ENCODE measurements around the gene DHX29. TPM values are rescaled to one million over a fixed set of nuclear protein-coding genes. Genes with fewer than 3 reads are reported as not detected.
A peak's percentile ranks its signal among the peaks of the same experiment; 100 is the strongest.

Gene DHX29
- total RNA-seq, 2 donors from 2014 or later: 20.8 to 24.6 TPM

DNA sequence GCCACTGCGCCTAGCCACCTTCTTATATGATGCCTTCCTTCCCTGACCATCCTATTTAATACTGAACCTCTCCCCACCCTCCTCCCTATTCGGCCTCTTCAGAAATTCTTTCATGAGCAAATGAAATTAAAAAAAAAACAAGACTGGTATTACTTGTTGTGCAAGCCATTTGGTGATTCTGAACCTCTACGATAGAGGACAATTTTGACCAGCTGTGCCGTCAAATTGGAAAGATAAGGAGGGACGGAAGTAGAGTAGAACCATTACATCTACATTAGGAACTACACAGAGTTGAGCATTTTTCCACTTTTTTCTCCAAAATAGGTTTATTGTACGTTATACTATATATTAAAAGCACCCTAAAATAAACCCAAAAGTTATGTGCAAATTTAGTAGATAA is 2.9 kb downstream of the DHX29 start:
- TF ChIP-seq, protein P1, sequence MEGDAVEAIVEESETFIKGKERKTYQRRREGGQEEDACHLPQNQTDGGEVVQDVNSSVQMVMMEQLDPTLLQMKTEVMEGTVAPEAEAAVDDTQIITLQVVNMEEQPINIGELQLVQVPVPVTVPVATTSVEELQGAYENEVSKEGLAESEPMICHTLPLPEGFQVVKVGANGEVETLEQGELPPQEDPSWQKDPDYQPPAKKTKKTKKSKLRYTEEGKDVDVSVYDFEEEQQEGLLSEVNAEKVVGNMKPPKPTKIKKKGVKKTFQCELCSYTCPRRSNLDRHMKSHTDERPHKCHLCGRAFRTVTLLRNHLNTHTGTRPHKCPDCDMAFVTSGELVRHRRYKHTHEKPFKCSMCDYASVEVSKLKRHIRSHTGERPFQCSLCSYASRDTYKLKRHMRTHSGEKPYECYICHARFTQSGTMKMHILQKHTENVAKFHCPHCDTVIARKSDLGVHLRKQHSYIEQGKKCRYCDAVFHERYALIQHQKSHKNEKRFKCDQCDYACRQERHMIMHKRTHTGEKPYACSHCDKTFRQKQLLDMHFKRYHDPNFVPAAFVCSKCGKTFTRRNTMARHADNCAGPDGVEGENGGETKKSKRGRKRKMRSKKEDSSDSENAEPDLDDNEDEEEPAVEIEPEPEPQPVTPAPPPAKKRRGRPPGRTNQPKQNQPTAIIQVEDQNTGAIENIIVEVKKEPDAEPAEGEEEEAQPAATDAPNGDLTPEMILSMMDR (IDR thresholded peaks at IDR 0.05): no peak
- intact Hi-C loops (cut with DNase I): no loop called here
- Histone ChIP-seq H3K27me3 (no peaks in the 10 kb centered on the region), H3K36me3 (no peaks in the 10 kb centered on the region), H3K27ac (no peak overlapping the region), H3K4me1 (peaks cover 11% of the 10 kb centered on the region), H3K9ac (ENCODE audit: low read depth in 2 of 2, low read length in 2 of 2) (no peak overlapping the region), H3K9me3 (no peaks in the 10 kb centered on the region), H3K4me3 (no peak overlapping the region)
- no peak for DNase-seq

DNA sequence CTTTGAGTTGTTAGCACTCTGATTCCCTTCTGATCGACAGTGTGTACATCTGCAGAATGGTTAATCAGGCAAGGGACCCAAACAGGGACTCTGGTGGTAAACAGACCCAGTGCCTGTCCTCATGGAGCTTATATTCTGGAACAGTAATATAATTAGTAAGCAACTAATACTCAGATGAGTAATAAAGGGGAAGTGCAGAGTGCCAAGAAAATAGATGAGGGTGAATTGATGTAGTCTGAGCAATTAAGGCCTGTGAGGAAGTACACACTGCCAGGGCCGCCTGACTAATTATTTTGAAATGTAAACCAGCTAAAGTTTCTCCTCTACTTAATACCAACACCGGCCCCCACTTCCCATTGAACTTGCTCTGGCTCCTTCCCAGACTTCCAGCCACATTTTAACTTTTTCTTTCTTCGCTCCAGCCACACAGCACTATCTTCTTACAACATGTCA is 4.2 kb downstream of the DHX29 start:
- DNase-seq: peak; percentile 21
- TF ChIP-seq, protein P1 (IDR thresholded peaks at IDR 0.05): no peak
- H3K9ac ChIP-seq (ENCODE audit: low read depth in 2 of 2, low read length in 2 of 2): no peak overlapping the region
- H3K4me1 ChIP-seq: peaks cover 7% of the 10 kb centered on the region
- no peak overlapping the region for H3K4me3 ChIP-seq
- intact Hi-C loops (cut with DNase I): no loop called here
- H3K36me3 ChIP-seq: no peaks in the 10 kb centered on the region
- H3K27me3 ChIP-seq: no peaks in the 10 kb centered on the region
- H3K9me3 ChIP-seq: no peaks in the 10 kb centered on the region
- H3K27ac ChIP-seq: no peak overlapping the region

DNA sequence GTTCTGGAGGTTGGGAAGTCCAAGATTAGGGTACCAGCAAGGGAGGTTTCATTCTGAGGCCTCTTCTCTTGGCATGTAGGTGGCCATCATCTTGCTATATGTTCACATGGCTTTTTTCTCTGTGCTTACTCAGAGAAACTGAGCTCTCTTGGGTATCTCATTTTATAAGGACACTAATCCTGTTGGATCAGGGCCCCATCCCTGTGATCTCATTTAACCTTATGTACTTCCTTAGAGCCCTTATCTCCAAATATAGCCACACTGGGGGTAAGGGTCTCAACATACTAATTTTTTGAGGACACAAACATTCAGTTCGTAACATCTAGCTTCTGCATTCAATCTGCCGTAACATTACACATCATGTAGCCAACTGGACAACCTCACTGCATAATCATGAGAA is 6.6 kb downstream of the DHX29 start:
- no peaks in the 10 kb centered on the region for H3K9me3 ChIP-seq
- intact Hi-C loops (cut with DNase I): no loop called here
- TF ChIP-seq, protein P1 (IDR thresholded peaks at IDR 0.05): no peak
- H3K27ac ChIP-seq: no peak overlapping the region
- no peak overlapping the region for H3K9ac ChIP-seq (ENCODE audit: low read depth in 2 of 2, low read length in 2 of 2)
- no peaks in the 10 kb centered on the region for H3K27me3 ChIP-seq
- no peaks in the 10 kb centered on the region for H3K36me3 ChIP-seq
- peaks cover 1% of the 10 kb centered on the region for H3K4me1 ChIP-seq
- DNase-seq: no peak
- no peak overlapping the region for H3K4me3 ChIP-seq

GRCh38 chr5:55294935-55295334 is 12.6 kb downstream of the DHX29 start:
- no peaks in the 10 kb centered on the region for H3K27me3 ChIP-seq
- TF ChIP-seq, protein P1 (IDR thresholded peaks at IDR 0.05): no peak
- H3K9me3 ChIP-seq: no peaks in the 10 kb centered on the region
- DNase-seq: no peak
- intact Hi-C loops (cut with DNase I): no loop called here
- H3K4me1 ChIP-seq: no peaks in the 10 kb centered on the region
- H3K9ac ChIP-seq (ENCODE audit: low read depth in 2 of 2, low read length in 2 of 2): no peak overlapping the region
- no peak overlapping the region for H3K4me3 ChIP-seq
- no peak overlapping the region for H3K27ac ChIP-seq
- H3K36me3 ChIP-seq: peaks cover 27% of the 10 kb centered on the region

- Histone ChIP-seq H3K9ac (ENCODE audit: low read depth in 2 of 2, low read length in 2 of 2) (no peak overlapping the region), H3K9me3 (no peaks in the 10 kb centered on the region), H3K27me3 (no peaks in the 10 kb centered on the region), H3K27ac (no peak overlapping the region), H3K4me3 (no peak overlapping the region), H3K4me1 (no peaks in the 10 kb centered on the region), H3K36me3 (peaks cover 27% of the 10 kb centered on the region)
- no peak for DNase-seq
- intact Hi-C loops (cut with DNase I): no loop called here
- TF ChIP-seq, protein P1 (IDR thresholded peaks at IDR 0.05): no peak
Observed at GRCh38 chr5:55290991-55291390, 16.5 kb downstream of the DHX29 start.

DNA sequence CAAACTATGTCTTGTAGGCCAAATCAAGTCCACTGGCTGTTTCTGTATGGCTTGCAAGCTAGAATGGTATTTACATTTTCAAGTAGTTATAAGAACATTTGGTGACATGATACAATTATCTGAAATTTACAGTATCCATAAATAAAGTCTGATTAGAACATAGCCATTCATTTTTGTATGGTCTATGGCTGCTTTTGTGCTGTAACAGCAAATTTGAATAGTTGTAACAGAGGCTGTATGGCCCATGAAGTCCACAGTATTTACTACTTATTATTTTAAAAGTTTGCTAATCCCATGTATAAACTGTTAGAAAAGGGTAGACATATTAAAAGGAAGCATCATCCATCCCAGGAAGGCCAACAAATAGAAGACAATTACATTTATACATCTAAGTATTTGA is 17.7 kb downstream of the DHX29 start:
- Histone ChIP-seq H3K9me3 (no peaks in the 10 kb centered on the region), H3K4me1 (no peaks in the 10 kb centered on the region), H3K9ac (ENCODE audit: low read depth in 2 of 2, low read length in 2 of 2) (no peak overlapping the region), H3K4me3 (no peak overlapping the region), H3K36me3 (peaks cover 34% of the 10 kb centered on the region), H3K27me3 (no peaks in the 10 kb centered on the region), H3K27ac (no peak overlapping the region)
- TF ChIP-seq, protein P1 (IDR thresholded peaks at IDR 0.05): no peak
- intact Hi-C loops (cut with DNase I): no loop called here
- no peak for DNase-seq
